DND-41 (cell line): ENCODE measurements around the gene MROH2A.

Source experiments
- ATAC-seq: fragments of 200-7000 bp; cut with Tn5 transposase; 3 replicates; pipeline ENCODE4 v1.9.1; 2021; ENCODE audit warnings: low read depth; ENCODE audit not compliant: insufficient read depth
- DNase-seq: peaks from one replicate; pipeline ENCODE4 v3.0.0-alpha.2; 2020
- H2AFZ ChIP-seq: 2 replicates; pipeline ENCODE4 v1.6.0; 2012; ENCODE audit warnings: low read depth, low read length
- H3K27ac ChIP-seq: 2 replicates; pipeline ENCODE4 v1.5.1; 2012; ENCODE audit warnings: low read length, inconsistent platforms
- H3K27me3 ChIP-seq: fragments of 200-600 bp; sonication (generic); 2 replicates; pipeline ENCODE4 v1.6.0; 2012; ENCODE audit warnings: low read length, mild to moderate bottlenecking, inconsistent platforms; ENCODE audit not compliant: insufficient read depth, poor library complexity
- H3K36me3 ChIP-seq: 2 replicates; pipeline ENCODE4 v1.5.1; 2012; ENCODE audit warnings: low read length, inconsistent platforms; ENCODE audit not compliant: insufficient read depth
- H3K4me1 ChIP-seq: 2 replicates; pipeline ENCODE4 v1.5.1; 2012; ENCODE audit warnings: mild to moderate bottlenecking, low read length; ENCODE audit not compliant: insufficient read depth
- H3K4me2 ChIP-seq: 2 replicates; pipeline ENCODE4 v1.6.0; 2012; ENCODE audit warnings: mild to moderate bottlenecking, moderate library complexity, low read length, inconsistent platforms; ENCODE audit not compliant: insufficient read depth
- H3K4me3 ChIP-seq, 2 experiments: fragments of 200-600 bp in 1 of 2; shearing (Covaris generic) in 1 of 2; 2 replicates each; pipeline ENCODE4 v1.5.1; 2012 to 2016; ENCODE audit warnings: inconsistent platforms in 2 of 2, low read length in 2 of 2, mild to moderate bottlenecking in 2 of 2, low read depth in 1 of 2, moderate library complexity in 1 of 2
- H3K79me2 ChIP-seq: 2 replicates; pipeline ENCODE4 v1.6.0; 2012; ENCODE audit warnings: low read length, inconsistent platforms; ENCODE audit not compliant: insufficient read depth
- H3K9ac ChIP-seq: 2 replicates; pipeline ENCODE4 v1.6.0; 2012; ENCODE audit warnings: low read depth, mild to moderate bottlenecking, inconsistent platforms, low read length, moderate library complexity
- H3K9me3 ChIP-seq: 2 replicates; pipeline ENCODE4 v1.5.1; 2012; ENCODE audit warnings: low read length, moderate library complexity, mild to moderate bottlenecking, inconsistent platforms; ENCODE audit not compliant: insufficient read depth, severe bottlenecking
- H4K20me1 ChIP-seq: 2 replicates; pipeline ENCODE4 v1.6.0; 2012; ENCODE audit warnings: low read length; ENCODE audit not compliant: insufficient read depth
- CTCF ChIP-seq: IDR thresholded peaks from 2 replicates; pipeline ENCODE4 v1.5.1; 2012; ENCODE audit warnings: borderline replicate concordance, low read length, moderate library complexity, mild to moderate bottlenecking; ENCODE audit not compliant: poor library complexity, severe bottlenecking; ENCODE audit errors: extremely low read depth
- EZH2 ChIP-seq: IDR thresholded peaks from 3 replicates; pipeline ENCODE4 v1.6.1; 2012; ENCODE audit warnings: borderline replicate concordance, low read depth, mild to moderate bottlenecking, moderate library complexity, low read length, inconsistent platforms; ENCODE audit not compliant: severe bottlenecking

MROH2A gene

GRCh38 chr2:233764761-233765160 is 13.4 kb upstream of the MROH2A start:
- Histone ChIP-seq H3K27ac (no peak overlapping the region), H4K20me1 (no peaks in the 10 kb centered on the region), H3K4me1 (no peaks in the 10 kb centered on the region), H3K9me3 (no peaks in the 10 kb centered on the region), H3K4me3 (no peak overlapping the region), H3K4me2 (no peak overlapping the region), H2AFZ (no peak overlapping the region), H3K9ac (no peak overlapping the region), H3K79me2 (no peaks in the 10 kb centered on the region), H3K36me3 (no peaks in the 10 kb centered on the region), H3K27me3 (peaks cover 10% of the 10 kb centered on the region)
- TF ChIP-seq CTCF (no peak), EZH2 (no peak)
- DNase-seq (no peak), ATAC-seq (no peak)

- no peak for ATAC-seq
- H3K36me3 ChIP-seq = no peaks in the 10 kb centered on the region
- H3K4me2 ChIP-seq = no peak overlapping the region
- H3K27ac ChIP-seq = no peak overlapping the region
- H4K20me1 ChIP-seq = no peaks in the 10 kb centered on the region
- H3K4me3 ChIP-seq = no peak overlapping the region
- DNase-seq = no peak
- H3K27me3 ChIP-seq = peaks cover 7% of the 10 kb centered on the region
- H3K79me2 ChIP-seq = no peaks in the 10 kb centered on the region
- H2AFZ ChIP-seq = no peak overlapping the region
- H3K4me1 ChIP-seq = no peaks in the 10 kb centered on the region
- no peak for TF ChIP-seq CTCF
- TF ChIP-seq EZH2 = no peak
- no peak overlapping the region for H3K9ac ChIP-seq
- no peaks in the 10 kb centered on the region for H3K9me3 ChIP-seq
Observed at GRCh38 chr2:233766416-233766815, 11.7 kb upstream of the MROH2A start.

- Histone ChIP-seq H3K9me3 (no peaks in the 10 kb centered on the region), H3K27ac (no peak overlapping the region), H3K4me2 (no peak overlapping the region), H3K9ac (no peak overlapping the region), H3K79me2 (no peaks in the 10 kb centered on the region), H4K20me1 (no peaks in the 10 kb centered on the region), H2AFZ (no peak overlapping the region), H3K36me3 (no peaks in the 10 kb centered on the region), H3K27me3 (peaks cover 7% of the 10 kb centered on the region), H3K4me1 (no peaks in the 10 kb centered on the region), H3K4me3 (no peak overlapping the region)
- ATAC-seq (no peak), DNase-seq (no peak)
- no peak for TF ChIP-seq EZH2
- TF ChIP-seq CTCF = no peak
Observed at GRCh38 chr2:233768076-233768475, 10.1 kb upstream of the MROH2A start.

- Histone ChIP-seq H3K4me3 (no peak overlapping the region), H4K20me1 (no peaks in the 10 kb centered on the region), H3K4me1 (no peaks in the 10 kb centered on the region), H3K9me3 (no peaks in the 10 kb centered on the region), H3K79me2 (no peaks in the 10 kb centered on the region), H3K4me2 (no peak overlapping the region), H3K27me3 (peaks cover 4% of the 10 kb centered on the region), H3K27ac (no peak overlapping the region), H2AFZ (no peak overlapping the region), H3K36me3 (no peaks in the 10 kb centered on the region), H3K9ac (no peak overlapping the region)
- ATAC-seq (no peak), DNase-seq (no peak)
- TF ChIP-seq EZH2 (no peak), CTCF (no peak)
Observed at GRCh38 chr2:233769260-233769659, 8.9 kb upstream of the MROH2A start.
